NCI-H524 (cell line): ENCODE measurements around the gene MICAL3.
A peak's percentile ranks its signal among the peaks of the same experiment; 100 is the strongest.
"Not testable (repeated sequence)": the region's sequence is repeated elsewhere in the genome, so short reads cannot be mapped to it uniquely, and the experiment has no call there.

Experiments used
- DNase-seq, 2 experiments: peaks; one replicate each; lab custom pipeline; 2025; lab: John Stamatoyannopoulos, UW

The MICAL3 gene

GRCh38 chr22:17997456-17997855 is 26.9 kb downstream of the MICAL3 start:
- DNase-seq, result no peak

DNA sequence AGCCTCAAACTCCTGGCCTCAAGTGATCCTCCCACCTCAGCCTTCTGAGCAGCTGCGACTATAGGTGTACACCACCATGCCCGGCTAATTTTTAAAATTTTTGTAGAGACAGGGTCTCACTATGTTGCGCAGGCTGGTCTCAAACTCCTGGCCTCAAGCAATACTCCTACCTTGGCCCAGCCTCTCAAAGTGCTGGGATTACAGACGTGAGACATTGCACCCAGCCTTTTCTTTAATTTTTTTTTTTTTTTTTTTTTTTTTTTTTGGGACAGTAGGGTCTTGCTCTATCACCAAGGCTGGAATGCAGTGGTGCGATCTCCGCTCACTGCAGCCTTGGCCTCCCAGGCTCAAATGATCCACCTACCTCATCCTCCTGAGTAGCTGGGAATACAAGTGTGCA is 29.1 kb downstream of the MICAL3 start:
- DNase-seq, result not testable (repeated sequence)

- no peak for DNase-seq
Observed at GRCh38 chr22:17994424-17995108, 29.8 kb downstream of the MICAL3 start.

DNA sequence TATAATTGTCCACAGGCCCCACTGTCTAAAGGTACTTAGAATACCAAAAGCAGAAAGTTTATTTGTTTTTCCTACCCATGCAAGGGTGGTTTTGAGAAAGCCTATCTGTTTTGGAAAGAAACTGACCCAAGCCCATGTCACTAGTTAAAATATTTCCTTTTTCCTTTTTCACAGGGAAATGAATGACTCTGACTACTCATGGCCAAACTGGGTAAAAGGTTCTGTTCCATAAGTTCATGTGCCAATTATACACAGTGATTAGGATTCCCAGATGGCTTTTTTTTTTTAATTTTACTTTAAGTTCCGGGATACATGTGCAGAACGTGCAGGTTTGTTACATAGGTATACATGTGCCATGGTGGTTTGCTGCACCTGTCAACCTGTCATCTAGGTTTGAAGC is 31.4 kb downstream of the MICAL3 start:
- DNase-seq, result not testable (repeated sequence)

GRCh38 chr22:17991992-17992391 is 32.4 kb downstream of the MICAL3 start:
- not testable (repeated sequence) for DNase-seq

GRCh38 chr22:17990942-17991341 is 33.4 kb downstream of the MICAL3 start:
- no peak for DNase-seq

DNA sequence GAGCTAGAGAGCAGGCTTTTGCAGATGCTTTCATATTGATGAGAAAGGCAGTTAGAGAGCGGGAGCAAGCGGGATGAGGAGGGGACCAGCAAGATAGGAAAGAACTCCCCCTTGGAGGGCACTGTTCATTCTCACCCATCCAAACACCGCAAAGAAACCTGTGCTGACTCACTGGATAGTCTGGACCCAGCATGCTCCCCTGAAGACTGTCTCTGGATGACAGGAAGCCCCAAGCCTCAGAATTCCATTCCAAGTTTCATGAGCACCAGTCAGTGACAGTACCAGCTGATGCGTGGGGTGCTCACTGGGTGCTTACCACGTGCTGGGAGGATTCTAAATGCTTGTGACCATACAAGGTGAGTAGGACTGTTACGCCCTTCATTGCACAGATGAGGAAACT is 34.2 kb downstream of the MICAL3 start:
- no peak for DNase-seq

DNA sequence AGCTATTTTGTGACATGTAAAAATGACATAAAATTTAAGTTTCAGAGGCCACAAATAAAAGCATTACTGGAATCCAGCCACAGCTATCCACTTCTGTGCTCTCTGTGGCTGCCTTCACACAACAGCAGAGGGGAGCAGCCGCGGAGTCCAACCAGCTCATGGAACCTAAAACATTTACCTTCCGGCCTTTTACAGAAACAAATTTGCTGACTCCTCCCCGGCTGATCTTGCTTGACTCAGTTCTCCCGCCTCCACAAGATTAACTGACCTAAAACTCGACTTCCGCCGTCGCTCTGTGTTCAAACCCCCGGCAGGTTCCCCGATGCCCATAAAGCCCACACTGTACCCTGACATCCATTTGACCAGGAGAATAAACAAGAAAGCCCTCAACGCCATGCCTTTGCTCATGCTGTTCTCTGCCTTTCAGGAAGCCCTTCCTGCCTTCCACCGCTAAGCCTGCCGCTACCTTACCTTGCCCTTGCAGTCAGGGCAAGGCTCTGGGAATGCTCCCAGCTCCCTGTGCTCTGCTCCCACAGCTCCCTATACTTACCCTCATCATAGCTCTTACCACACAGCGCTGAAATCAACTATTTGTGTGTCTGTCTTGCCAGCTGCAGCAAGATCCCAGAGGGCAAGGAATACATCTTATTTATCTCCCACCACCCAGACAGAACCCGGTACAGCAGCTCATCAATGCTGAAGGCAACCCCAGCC is 35.4 kb downstream of the MICAL3 start:
- DNase-seq, result no peak

- no peak for DNase-seq
Observed at GRCh38 chr22:17985606-17986005, 38.8 kb downstream of the MICAL3 start.

GRCh38 chr22:17985071-17985470 is 39.3 kb downstream of the MICAL3 start:
- not testable (repeated sequence) for DNase-seq

DNA sequence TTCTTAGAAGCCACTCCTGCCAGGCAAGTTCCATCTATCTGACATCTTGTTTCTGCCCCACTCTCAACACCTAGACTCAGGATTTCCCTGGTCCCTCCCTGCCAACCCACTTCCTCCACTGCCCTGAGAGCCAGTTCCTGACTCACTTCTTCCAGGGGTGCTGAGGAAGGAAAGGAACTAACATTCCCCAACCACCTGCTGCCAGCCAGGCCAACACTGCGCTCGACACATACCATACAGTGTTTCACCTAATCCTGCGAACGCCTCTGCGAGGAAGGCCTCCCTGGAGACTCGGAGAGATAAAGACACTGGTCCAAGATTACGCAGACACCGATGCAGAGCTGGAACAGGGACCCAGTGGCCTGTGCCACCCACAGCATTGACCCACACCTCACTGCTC is 40.2 kb downstream of the MICAL3 start:
- DNase-seq, result no peak

GRCh38 chr22:17982572-17983141 is 41.7 kb downstream of the MICAL3 start:
- DNase-seq, result no peak

- DNase-seq, result no peak
Observed at GRCh38 chr22:17981497-17981896, 42.9 kb downstream of the MICAL3 start.

DNA sequence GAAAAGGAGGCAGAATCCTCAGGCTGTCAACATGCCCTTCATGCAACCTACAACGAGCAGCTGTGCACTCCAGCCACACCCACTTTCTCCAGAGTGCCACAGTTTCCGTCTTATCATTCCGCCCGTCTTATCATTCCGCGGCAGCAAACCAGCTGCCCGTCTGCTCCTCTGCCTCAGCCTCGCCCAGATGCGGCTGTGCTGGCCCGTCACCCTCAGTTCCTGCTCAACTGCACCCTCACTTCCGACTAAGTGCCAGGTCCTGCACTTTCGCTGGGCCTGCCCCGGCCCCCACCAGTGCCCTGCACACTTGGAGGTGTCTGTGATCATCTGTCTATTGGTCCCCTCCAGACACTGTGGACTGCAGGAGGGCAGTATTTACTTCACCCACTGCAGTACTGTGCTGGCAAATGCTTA is 43.7 kb downstream of the MICAL3 start:
- peak; percentile 41 to 74 for DNase-seq

- peak; percentile 37 to 79 for DNase-seq
Observed at GRCh38 chr22:17980015-17980590, 44.3 kb downstream of the MICAL3 start.

DNA sequence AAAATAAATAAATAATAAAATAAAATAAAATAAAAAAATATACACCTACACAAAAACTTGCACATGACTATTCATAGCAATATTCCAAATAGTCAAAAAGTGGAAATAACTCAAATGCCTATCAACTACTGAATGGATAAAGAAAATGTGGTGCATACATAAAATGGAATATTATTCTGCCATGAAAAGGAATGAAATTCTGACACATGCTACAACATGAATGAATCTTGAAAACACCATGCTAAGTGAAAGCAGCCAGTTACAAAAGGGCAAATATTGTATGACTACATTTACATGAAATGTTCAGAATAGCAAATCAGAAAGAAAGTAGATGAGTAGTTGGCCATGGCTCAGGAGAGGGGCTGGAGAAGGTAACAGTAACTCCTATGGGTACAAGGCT is 46.3 kb downstream of the MICAL3 start:
- DNase-seq, result no peak

- no peak for DNase-seq
Observed at GRCh38 chr22:17977371-17977770, 47.0 kb downstream of the MICAL3 start.

GRCh38 chr22:17976121-17976520 is 48.2 kb downstream of the MICAL3 start:
- no peak for DNase-seq

DNA sequence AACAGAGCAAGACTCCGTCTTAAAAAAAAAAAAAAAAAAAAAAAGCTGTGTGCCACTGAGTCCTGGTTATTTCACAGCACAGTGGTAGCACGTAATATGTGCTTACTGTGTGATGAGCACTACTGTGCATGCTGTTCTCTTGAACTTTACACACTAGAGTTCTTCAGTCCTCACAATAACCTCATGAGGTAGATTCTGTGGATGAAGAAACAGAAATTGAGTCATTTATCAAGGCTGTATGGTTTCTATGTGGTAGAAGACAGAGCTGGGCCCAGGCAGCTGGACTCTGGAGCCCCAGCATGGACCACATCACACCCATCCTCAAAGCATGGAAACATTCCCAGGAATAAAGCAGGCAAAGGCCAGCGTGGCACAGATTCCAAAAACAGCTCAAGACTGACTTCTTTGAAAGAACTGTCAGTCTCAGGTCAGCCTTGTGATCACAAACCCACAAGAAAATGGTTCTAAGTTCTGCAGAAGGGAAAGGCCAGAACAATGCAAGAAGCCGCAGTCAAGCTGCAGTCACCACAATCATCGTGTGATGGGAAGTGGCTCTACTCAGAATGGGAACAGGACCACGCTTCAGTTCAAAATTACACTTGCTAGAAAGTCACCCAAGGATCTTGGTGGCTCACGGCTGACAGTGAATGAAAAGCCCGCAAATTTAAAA is 49.5 kb downstream of the MICAL3 start:
- no peak for DNase-seq

DNA sequence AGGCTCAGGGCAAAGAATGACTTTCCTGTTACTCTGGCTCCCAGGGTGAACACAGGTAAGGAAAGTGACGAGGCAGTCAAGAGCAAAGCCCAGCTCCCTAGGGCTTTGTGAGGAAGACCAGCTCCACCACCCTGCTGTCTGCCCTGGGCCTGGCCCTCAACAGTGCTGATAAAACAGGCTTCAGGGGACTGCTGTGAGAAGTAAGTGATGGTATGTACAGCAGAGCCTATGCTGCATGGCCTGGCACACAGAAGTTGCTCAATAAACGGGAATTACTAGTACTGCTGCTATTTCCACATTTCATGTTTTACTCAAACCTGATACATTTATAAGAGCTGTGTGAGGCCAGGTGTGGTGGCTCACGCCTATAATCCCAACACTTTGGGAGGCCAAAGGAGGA is 50.3 kb downstream of the MICAL3 start:
- DNase-seq, result no peak

GRCh38 chr22:17973217-17973616 is 51.1 kb downstream of the MICAL3 start:
- no peak for DNase-seq
